NCI-H345 (cell line): ENCODE results near the gene FADS3.

Experiments used
- DNase-seq: peaks from one replicate; lab custom pipeline; 2025; lab: John Stamatoyannopoulos, UW

Gene FADS3

GRCh38 chr11:61855939-61856680 lies 35.2 kb downstream of the FADS3 start:
- DNase-seq: no peak

- DNase-seq: no peak
These were observed 36.2 kb downstream of the FADS3 start for GRCh38 chr11:61854966-61855714.

DNA sequence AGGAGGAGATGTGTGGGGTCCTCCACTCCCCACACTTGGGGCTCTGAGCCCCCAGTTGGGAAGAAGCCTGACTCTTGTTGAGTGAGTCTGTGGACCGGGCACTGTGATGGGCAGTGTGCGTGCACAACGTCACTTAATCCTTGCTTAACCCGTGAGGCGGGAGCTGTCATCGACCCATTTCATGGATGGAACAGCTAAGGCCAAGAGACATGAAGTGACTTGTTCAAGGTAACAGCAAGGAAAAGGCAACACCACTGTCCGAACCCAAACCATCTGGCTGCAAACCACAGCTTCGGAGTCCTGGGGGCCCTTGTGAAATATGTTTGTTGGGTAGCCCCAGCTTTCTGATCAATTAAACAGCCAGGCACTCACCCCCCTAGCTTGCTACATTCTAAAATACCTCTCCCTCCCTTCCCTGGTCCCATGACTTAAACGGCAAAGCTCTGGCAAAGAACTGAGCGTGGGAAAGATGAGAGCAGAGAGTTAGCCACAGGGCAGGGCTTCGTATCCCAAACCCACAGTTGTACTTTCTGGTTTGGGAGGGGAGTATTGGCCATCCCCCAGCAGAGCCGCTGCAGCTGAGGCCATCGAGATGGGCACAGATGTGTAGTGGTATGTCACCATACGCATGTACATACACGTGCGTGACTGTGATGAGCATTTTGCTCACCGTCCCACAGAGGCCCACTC lies 37.0 kb downstream of the FADS3 start:
- no peak for DNase-seq

GRCh38 chr11:61853698-61854169 lies 37.6 kb downstream of the FADS3 start:
- DNase-seq: no peak

DNA sequence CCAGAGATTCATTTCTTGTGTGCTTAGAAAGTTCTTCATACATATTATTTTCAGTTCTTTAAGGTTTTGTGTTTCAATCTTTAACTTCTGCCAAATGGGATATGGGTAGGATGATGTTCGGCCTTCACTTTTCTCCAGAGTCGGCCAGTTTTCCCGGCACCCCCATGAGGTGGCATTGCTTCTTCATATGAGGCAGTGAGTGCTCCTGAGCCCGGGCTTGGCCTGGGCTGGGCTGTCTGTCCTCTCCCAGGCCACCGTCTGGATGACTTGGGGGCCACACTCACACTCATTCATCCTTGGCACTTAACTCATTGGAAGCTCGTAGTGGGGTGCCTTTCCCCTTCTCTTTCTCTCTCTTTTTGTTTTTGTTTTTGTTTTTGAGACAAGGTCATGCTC lies 39.4 kb downstream of the FADS3 start:
- no peak for DNase-seq

DNA sequence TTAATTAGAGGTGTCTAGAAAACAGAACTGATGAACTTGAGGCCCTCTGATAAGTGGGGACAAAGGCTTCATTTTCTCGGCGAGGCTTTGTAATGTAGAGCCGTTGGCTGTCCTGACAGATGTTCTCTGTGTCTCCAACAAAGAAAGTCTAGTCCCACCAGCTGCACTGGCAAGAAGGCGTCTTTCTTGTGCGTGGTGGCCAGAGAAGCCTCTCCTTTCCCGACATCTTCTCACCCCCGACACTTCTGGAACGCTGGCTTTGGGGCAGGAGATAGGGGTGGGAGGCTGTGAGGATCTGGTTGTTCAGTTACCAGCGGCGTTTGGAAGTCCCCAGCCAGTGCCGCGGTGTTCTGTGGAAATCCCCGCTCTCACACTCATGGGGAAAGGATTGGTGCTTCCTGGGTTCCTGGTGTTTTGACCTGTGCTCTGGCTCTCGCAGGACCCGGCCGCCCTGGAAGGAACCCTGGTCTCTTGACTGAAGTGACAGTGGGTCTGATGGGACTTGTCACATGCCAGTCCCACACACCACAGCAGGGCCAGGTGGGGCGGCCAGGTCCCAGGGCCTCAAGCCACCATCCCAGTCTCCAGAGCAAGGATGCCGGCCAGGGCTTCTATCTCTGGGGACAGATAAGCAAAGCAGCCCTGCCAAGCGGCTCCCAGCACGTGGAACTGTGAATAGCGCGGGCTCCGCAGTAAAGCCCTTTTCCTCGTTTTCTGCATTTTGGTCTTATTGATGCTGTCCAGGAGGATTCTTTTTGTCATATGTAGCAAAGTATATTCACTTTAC lies 40.0 kb downstream of the FADS3 start:
- DNase-seq: no peak

- no peak for DNase-seq
These were observed 40.7 kb downstream of the FADS3 start for GRCh38 chr11:61850687-61851086.

- DNase-seq: no peak
These were observed 42.7 kb downstream of the FADS3 start for GRCh38 chr11:61848631-61849030.

DNA sequence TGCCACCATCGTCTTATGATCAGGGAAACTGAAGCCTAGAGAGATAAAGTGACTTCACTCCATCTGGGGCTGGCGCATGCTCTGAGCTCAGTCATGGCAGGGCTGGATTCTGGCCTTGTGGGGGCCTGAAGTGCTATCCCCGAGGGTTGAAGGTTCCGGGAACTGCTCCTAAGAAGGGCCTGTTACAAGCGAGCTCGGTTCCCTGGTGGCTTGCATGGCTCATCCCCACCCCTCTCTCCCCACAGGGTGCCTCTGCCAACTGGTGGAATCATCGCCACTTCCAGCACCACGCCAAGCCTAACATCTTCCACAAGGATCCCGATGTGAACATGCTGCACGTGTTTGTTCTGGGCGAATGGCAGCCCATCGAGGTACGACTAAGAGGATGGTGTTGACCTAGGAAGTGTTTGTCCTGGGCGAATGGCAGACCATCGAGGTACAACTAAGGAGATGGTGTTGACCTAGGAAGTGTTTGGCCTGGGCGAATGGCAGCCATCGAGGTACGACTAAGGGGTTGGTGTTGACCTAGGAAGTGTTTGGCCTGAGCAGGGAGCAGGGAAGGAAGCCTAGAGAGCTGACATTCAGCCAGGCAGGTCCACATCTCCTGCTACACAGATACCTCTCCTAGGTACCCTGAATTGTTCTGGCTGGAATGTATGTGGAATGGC lies 43.3 kb downstream of the FADS3 start:
- no peak for DNase-seq

DNA sequence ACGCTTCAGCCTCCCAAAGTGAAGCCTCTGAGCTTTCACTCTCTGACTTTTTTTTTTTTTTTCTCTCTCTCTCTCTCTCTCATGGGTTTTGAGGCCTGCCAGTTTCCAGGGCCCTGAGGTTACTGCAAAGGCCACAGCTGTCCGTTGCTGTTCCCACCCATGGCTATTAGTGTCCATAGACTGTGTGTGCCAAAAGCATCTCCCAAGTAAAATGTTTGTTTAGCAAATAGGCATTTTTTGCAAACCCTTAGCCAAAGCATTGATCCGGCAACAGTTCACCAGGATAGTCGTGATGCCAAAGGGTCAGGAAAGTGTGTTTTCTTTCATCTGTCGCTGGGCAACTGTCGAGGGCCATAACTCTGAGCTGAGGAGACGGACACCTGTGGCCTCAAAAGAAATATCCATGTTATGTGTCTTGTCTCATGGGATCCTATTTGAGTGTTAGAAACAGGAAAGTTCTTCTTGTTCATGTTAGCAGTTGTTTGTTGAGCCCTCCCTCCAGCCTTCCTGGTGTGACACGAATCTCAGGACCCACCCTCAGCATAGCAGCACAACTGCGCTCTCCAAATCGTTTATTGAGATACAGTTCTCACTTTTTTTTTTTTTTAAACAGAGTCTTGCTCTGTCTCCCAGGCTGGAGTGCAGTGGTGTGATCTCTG lies 44.9 kb downstream of the FADS3 start:
- no peak for DNase-seq

GRCh38 chr11:61844909-61845565 lies 46.3 kb downstream of the FADS3 start:
- no peak for DNase-seq

GRCh38 chr11:61842528-61842820 lies 48.9 kb downstream of the FADS3 start:
- no peak for DNase-seq

DNA sequence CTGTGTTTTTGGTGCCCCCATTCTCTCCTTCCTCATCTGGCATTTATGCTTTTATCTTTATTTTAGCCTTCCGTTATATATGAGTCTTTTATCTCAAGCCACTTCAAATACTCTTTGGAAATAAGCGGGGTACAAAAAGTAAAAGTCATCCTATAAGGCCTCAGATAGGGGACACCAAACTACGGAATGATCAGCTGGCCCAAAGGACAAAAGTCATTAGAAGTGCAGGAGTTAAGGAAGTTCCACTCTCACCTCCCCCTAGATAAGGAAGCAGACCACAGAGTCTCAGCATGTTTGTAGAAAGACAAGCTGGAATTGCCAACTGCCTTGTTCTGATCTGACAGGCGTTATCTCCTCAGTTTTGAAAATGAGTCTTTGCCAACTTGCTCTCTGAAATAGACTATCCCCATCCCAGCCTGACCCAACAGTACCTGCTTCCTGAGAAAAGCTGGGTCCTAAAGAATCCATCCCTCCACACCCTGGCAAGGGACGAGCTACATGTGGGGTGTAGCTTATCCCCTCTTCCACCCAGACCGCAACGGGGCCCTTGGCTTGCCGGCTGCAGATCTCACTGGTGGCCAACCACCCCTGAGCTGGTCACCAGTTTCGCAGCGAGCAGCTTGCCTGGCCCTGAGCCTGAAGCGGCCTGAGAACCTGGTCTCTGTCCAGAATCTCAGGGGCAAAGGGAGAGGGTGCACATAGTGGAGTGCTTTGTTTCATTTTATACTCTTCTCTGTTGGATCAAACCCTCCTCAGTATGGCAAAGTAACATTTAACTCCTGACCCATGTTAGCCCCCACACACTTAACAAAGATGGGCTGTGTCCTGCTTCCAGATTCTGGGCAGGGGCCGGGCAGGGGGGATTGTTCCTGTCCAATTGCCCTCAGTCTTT lies 49.5 kb downstream of the FADS3 start:
- no peak for DNase-seq

- DNase-seq: no peak
These were observed 51.0 kb downstream of the FADS3 start for GRCh38 chr11:61840371-61840770.

DNA sequence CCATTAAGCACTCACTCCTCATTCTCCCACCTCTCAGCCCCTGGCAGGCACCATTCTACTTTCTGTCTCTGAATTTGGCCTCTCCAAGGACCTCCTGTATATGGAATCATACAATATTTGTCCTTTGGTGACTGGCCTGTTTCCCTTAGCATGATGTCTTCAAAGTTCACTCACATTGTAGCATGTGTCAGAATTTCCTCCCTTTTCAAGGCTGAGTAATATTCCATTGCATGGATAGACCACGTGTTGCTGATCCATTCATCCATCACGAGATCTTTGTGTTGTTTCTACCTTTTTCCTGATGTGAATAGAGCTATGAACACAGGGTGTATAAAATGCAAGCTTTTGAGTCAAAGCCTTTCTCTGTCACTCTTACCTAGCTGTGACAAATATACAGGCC lies 51.6 kb downstream of the FADS3 start:
- no peak for DNase-seq

DNA sequence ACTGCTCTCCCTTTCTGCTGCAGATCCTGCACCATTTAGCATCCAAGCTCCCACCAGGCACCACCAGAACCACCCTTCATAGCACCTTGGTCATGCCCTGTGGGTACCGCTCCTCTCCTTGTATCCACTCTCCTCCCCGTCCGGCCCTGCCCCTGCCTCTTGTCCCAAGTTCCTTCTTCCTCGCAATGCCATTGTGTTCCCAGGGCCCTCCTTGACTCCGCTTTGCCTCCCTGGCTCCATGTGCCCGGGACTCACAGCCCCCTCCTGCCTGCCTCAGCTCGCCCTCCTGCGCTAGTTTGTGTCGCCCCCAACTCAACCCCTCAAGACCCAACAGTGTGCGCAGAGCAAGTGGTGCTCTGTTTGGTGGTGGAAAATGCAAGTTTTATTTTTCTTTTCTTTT lies 52.4 kb downstream of the FADS3 start:
- DNase-seq: no peak

DNA sequence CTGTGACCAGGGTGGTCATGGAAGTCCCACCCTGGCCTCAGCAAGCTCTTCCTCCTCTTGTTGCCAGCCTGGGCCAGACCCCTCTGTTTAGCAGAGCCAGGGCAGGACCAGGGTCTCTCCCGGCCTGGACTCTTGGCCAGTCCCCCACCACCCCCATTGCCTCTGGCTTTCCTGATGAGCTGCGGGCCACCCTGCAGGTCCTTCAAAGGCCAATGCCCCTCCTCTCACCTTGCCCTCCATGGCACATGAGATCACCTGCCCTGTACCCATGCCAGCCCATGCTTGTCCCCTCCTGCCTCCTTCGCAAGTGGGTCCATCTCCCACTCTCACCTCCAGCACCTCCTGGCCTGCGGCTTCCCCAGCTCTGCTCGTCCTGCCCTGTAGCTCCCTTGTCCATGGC lies 52.8 kb downstream of the FADS3 start:
- DNase-seq: no peak

DNA sequence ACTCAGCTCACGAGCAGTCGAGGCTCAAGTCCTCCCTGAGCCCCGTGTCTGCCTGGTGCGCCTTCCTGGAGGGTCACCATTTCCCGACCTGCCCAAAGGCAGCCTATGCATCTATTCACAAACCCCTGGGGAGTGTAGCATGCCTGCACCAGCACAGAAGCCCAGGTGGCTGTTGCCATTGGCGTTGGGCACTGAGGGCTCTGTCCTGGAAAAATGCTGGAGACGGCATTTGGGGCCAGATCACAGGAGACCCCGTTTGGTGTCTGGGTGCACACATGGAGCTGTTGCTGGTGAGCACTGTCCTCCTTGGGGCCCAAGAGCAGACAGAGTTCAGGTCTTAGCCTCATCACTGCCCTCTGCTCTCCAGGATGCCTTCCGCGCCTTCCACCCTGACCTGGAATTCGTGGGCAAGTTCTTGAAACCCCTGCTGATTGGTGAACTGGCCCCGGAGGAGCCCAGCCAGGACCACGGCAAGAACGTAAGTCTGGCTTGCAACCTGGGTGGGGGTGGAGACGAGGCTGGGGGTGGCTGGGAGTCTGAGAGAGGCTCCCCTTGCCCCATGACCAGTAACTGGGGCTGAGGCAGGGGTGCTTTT lies 53.8 kb downstream of the FADS3 start:
- no peak for DNase-seq

DNA sequence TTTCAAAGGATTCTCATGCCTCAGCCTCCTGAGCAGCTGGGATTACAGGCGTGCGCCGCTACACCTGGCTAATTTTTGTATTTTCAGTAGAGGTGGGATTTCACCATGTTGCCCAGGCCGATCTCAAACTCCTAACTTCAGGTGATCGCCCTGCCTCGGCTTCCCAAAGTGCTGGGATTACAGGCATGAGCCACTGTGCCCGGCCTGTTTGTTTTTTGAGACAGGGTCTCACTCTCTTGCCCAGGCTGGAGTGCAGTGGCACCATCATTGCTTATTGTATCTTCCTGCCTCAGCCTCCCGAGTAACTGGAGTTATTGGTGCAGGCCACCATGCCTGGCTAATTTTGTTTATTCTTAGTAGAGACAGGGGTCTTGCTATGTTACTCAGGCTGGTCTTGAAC lies 55.2 kb downstream of the FADS3 start:
- DNase-seq: no peak
